ENCODE measurements around the gene ZBED1.
"Not testable (repeated sequence)": the region's sequence is repeated elsewhere in the genome, so short reads cannot be mapped to it uniquely, and the experiment has no call there.

ZBED1 gene

GRCh38 chrX:2519638-2520037 is 18.9 kb upstream of the ZBED1 start:
- DNase-seq (ENCODE audit: low read depth in 2 of 2) = not testable (repeated sequence)

- DNase-seq (ENCODE audit: low read depth in 2 of 2) = no peak
Measured at GRCh38 chrX:2517055-2517454, 16.3 kb upstream of the ZBED1 start.

DNA sequence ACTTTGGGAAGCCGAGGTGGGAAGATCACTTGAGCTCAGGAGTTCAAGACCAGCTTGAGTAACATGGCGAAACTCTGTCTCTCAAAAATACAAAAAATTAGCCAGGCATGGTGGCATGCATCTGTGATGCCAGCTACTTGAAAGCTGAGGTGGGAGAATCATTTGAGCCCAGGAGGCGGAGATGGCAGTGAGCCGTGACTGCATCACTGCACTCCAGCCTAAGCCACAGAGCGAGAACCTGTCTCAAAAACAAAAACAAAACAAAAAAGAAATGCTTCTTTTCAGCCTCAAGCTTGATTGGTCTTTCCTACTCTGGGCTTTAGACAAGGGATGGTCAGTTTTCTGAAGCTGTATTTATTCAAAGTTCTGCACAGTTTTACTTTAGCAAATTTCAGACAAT is 15.8 kb upstream of the ZBED1 start:
- no peak for DNase-seq (ENCODE audit: low read depth in 2 of 2)

- no peak for DNase-seq (ENCODE audit: low read depth in 2 of 2)
Measured at GRCh38 chrX:2514131-2514530, 13.4 kb upstream of the ZBED1 start.

- no peak for DNase-seq (ENCODE audit: low read depth in 2 of 2)
Measured at GRCh38 chrX:2513121-2513664, 12.4 kb upstream of the ZBED1 start.

DNA sequence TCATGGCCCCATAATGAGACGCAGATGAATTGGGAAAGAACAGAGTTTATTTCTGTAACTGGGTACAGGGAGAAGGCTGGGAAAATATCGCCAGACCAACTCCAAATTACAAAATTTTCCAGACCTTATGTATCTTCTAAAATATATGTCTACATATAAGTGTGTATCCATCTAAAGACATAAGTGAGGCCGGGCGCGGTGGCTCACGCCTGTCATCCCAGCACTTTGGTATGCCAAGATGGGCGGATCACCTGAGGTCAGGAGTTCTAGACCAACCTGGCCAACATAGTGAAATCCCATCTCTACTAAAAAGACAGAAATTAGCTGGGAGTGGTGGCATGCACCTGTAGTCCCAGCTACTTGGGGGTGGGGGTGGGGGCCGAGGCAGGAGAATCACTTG is 11.7 kb upstream of the ZBED1 start:
- no peak for DNase-seq (ENCODE audit: low read depth in 2 of 2)

GRCh38 chrX:2511326-2511725 is 10.6 kb upstream of the ZBED1 start:
- no peak for DNase-seq (ENCODE audit: low read depth in 2 of 2)

DNA sequence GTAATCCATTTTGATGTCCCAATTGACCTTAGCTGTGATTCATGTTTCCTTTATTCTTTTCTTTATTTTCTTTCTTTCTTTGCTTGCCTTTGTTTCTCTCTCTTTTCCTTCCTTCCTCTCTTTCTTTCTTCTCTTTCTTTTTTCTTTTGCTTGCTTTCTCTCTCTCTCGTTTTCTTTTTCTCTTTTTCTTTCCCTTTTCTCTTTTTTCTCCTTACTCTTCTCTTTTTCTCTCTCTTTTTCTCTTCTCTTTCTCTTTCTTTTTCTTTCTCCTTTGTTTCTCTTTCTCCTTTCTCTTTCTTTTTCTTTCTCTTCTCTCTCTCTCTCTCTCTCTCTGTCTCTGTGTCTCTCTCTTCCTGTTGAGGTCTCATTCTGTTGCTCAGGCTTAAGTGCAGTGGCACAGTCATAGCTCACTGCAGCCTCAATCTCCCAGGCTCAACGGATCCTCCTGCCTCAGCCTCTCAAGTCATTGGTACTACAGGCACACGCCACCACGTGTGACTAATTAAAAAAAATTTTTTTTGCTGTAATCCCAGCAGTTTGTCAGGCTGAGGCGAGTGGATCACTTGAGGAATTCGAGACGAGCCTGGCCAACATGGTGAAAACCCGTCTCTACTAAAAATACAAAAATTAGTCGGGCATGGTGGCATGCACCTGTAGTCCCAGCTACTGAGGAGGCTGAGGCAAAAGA is 8.0 kb upstream of the ZBED1 start:
- DNase-seq (ENCODE audit: low read depth in 2 of 2) = no peak

DNA sequence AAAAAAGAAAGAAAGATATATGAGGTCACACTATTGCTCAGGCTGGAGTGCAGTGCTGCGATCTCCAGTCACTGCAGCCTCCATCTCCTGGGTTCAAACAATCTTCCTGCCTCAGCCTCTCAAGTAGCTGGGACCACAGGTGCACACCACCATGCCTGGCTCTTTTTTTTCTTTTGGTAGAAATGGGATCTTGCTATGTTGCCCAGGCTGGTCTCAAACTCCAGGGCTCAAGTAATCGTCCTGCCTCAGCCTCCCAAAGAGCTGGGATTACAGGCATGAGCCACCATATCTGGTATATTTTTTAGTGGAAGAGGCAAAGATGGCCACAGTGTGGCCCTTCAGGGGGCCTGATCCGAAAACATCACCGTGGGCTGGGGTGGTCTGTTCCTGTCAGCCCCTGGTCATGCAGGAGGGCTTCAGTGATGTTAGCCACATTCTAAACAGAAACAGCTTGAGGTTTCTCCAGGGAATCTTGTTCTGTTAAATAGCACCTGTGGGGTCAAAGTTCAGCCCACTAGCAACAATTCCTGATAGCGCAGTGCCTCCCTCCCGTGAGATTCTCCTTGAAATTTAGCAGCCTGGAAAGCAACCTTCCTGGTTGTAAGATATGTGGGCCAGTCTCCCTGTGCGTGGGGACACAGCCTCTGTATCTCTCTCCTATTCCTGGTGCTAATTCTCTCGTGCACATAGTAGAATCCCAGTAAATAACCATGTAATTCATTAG is 7.3 kb upstream of the ZBED1 start:
- DNase-seq (ENCODE audit: low read depth in 2 of 2) = no peak

DNA sequence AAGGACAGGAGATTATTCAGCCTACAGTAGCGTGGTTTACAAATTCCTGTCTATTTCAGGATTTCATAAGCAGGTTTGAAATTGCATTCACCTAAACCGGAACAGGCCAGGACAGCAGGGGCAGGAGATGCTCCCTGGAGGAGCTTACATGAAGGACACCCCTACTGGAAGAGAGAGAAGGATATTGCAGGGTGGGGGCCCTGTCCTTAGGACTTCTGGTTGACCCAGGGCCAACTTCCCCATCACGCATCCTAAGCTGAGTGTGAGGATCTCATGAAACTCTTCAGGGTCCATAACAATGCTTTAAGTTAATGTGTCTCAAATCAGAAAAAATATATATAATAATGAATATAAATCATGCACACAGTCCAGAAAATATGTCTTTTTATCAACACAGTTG is 6.4 kb upstream of the ZBED1 start:
- no peak for DNase-seq (ENCODE audit: low read depth in 2 of 2)

GRCh38 chrX:2505341-2505740 is 4.6 kb upstream of the ZBED1 start:
- DNase-seq (ENCODE audit: low read depth in 2 of 2) = not testable (repeated sequence)

DNA sequence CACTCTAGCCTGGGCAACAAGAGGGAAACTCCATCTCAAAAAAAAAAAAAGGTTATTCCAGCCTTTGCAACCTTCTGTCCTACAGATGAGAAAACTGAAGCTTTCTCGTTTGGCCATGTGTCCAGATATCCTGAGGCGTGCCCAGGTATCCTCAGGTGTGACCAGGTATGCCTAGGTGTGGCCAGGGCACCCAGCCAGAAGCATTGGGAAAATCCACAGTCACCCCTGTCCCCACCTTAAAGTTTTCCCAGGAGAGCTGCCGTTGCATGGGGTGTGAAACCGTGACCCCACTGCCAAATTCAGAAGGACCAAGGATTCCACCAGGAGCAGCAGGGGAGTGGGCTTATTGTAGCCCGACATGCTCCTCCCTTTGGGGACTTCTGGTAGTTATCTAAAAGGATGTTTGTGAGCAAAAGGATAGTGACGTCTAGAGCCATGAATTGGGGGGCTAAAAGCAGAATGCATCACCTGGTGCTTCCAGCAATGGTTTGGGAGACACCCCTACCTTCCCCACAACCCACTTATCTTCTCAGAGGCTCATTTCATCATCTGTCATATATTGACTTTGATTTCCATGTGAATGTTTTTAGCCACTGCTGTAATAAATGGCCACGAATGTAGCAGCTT is 4.0 kb upstream of the ZBED1 start:
- no peak for DNase-seq (ENCODE audit: low read depth in 2 of 2)

- DNase-seq (ENCODE audit: low read depth in 2 of 2) = no peak
Measured at GRCh38 chrX:2503591-2504500, 3.1 kb upstream of the ZBED1 start.

DNA sequence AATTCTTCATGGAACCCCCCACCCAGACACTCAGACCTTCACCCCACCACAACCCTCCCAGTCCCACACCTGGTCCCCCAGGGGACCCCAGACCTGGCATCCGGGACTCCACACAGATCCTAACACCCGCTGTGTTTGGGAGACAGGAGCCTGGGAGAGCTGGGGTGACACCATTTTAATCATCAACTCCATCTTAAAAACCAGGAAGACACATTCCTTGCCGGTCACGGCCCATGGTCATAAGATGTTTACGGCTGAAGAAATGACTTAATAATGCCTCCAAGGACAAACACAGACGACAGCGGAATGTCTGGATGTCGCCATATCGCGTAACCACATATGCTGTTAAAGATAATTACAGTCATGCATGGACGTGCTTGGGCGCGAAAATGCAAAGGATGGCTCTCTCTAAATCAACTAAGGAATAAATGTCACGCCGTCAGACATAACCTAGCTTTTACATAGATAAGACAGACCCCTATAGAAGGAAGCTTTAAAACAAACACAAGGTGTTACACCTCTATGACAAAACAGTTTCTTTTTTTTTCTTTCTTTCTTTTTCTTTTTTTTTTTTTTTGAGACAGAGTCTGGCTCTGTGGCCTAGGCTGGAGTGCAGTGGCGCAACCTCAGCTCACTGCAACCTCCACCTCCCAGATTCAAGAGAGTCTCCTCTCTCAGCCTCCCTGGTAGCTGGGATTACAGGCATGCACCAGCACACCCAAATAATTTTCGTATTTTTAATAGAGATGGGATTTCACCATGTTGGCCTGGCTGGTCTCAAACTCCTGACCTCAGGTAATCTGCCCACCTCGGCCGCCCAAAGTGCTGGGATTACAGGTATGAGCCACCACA is 2.1 kb upstream of the ZBED1 start:
- DNase-seq (ENCODE audit: low read depth in 2 of 2) = no peak

DNA sequence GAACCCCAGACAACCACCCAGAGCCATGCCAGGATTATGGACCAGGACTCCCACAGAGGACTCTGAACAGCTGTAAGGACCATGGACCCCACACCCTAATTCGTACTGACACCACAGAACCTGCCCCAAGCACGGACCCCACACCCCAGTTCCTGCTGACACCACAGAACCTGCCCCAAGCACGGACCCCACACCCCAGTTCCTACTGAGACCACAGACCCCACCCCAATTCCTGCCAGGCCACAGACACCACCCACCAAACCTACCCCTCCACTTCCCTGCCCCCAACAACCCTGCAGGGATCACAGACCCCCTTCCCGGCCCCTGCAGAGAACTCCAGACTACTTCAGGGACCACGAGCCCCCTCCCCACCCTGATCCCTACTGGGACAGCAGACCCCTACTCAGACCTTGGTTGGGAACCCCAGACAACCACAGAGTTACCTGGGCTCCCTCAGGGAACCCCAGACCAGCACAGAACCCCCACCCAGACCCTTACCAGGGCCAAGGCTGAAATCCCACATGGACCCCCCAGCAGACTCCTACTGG is 1.4 kb upstream of the ZBED1 start:
- DNase-seq (ENCODE audit: low read depth in 2 of 2) = no peak

GRCh38 chrX:2501559-2502102 is 855 bp upstream of the ZBED1 start:
- DNase-seq (ENCODE audit: low read depth in 2 of 2) = no peak

DNA sequence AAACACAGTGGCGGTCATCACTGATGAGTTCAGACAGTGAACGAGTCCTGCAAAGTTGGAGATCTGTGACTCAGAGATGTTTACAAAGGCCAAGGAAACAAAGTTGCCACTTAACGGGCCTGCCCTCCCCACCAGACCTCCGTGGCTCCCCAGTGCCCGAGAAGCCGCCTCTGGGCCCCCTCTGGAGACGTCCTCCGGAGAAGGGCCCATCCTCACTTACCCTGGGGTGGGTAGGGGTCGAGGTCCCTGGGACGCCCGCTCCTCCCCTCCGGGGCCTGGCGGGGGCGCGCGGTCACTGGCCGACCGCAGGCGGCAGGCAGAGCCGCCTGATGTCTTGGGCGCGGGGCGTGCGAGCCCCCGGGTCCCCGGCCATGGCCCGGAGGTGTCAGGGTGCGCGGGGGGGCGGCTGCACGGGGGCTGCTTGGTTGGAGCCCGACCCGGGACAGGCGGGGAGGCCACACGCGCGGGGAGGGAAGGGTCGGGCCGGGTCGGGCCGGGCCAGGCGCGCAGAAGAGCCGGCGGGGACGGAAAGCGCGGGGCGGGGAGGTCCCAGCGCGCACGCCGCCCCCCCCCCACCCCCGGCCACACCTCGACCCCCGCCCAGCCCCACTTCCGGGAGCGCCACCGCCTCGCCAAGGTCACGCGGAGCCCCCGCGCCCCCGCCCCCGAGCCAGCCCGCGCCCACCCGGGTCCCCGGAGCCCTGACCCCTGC is 529 bp downstream of the ZBED1 start:
- no peak for DNase-seq (ENCODE audit: low read depth in 2 of 2)

DNA sequence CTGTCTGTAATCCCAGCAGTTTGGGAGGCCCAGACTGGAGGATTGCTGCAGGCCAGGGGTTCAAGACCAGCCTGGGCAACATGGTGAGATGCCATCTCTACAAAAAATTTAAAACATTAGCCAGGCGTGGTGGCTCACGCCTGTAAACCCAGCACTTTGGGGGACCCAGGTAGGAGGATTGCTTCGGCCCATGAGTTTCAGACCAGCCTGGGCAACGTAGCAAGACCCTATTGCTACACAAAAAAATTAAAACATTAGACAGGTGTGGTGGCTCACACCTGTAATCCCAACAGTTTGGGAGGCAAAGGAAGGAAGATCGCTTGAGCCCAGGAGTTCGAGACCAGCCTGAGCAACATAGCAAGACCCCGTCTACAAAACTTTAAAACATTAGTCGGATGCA is 1.3 kb downstream of the ZBED1 start:
- DNase-seq (ENCODE audit: low read depth in 2 of 2) = no peak

- DNase-seq (ENCODE audit: low read depth in 2 of 2) = no peak
Measured at GRCh38 chrX:2498781-2499302, 1.9 kb downstream of the ZBED1 start.
